Measurements from ENCODE around the gene TAS1R2. TPM values are rescaled to one million over a fixed set of nuclear protein-coding genes. Genes with fewer than 3 reads are reported as not detected.

TAS1R2 gene
- total and polyA plus RNA-seq, 9 of the 15 experiments (the other 6 are each of a cell fraction or from before 2014, with no cell fraction given) = not detected

GRCh38 chr1:18795002-18795689, 64.3 kb downstream of the TAS1R2 start:
- Histone ChIP-seq H3K36me3 (ENCODE audit: control insufficient read depth, insufficient read depth, low read length) (no peaks in the 10 kb centered on the region), H3K4me2 (ENCODE audit: insufficient read depth, low read length) (no peak overlapping the region), H4K20me1 (replicated peaks; ENCODE audit: control insufficient read depth, insufficient read depth, low read length) (no peaks in the 10 kb centered on the region), H3K27me3 (ENCODE audit: control insufficient read depth in 2 of 2, insufficient read depth in 2 of 2, low read length in 2 of 2) (peaks cover 16 to 31% of the 10 kb centered on the region in 2 experiments; a peak in 4 of 5 replicates), H2AFZ (ENCODE audit: low read depth, low read length) (no peak overlapping the region), H3K27ac (ENCODE audit: extremely low read depth, low read depth, low read length) (no peak overlapping the region), H3K9me3 (replicated peaks; ENCODE audit: control insufficient read depth, insufficient read depth, low read depth, low read length) (no peaks in the 10 kb centered on the region), H3K79me2 (ENCODE audit: control insufficient read depth, insufficient read depth, low read length) (no peaks in the 10 kb centered on the region), H3K9ac (ENCODE audit: insufficient read depth in 1 of 2, low read depth in 2 of 2, low read length in 2 of 2) (no peak overlapping the region), H3K9me1 (ENCODE audit: control insufficient read depth, insufficient read depth, low read length) (no peaks in the 10 kb centered on the region), H3K4me1 (replicated peaks in 1 of 2; ENCODE audit: control insufficient read depth in 2 of 2, insufficient read depth in 2 of 2, low read length in 2 of 2) (peaks cover 3 to 11% of the 10 kb centered on the region in 2 experiments; a peak in 3 of 5 replicates), H3K4me3 (no peak overlapping the region)
- FAIRE-seq (no peak), DNase-seq (ENCODE audit: extremely low read depth in 1 of 4, low spot score in 3 of 4) (no peak), ATAC-seq (no peak)
- POLR2A ChIA-PET = interaction anchor here (1.2 kb wide), 1 partner anchor 12 kb away, joined by 3 read pairs; no protein-coding TSS in a partner anchor
- in situ Hi-C loops (cut with MboI) (no loop called here), intact Hi-C loops (cut with micrococcal nuclease) (no loop called here)
- CTCF ChIA-PET (ENCODE audit: low intra/inter-chr PET ratio) = no interaction called here
- 21% methylated on average over 14 of the region's 14 CpGs for WGBS (ENCODE audit: insufficient coverage, low coverage, missing lambda C conversion rate)
- no peak for TF ChIP-seq FOXA3 (CRISPR knock-in tag; conservative IDR thresholded peaks at IDR 0.05 in 1 of 2, IDR thresholded peaks at IDR 0.05 in 1 of 2)
- no peak for TF ChIP-seq ZNF143 (CRISPR knock-in tag; IDR thresholded peaks at IDR 0.05)
- no peak for TF ChIP-seq MIER1 (IDR thresholded peaks at IDR 0.05; ENCODE audit: low read depth)
- no peak for TF ChIP-seq ELF1 (tag; IDR thresholded peaks at IDR 0.05)
- no peak for TF ChIP-seq CTCF (IDR thresholded peaks at IDR 0.05 in 2 of 3, conservative IDR thresholded peaks at IDR 0.05 in 1 of 3; ENCODE audit: insufficient read depth in 2 of 3, low read depth in 1 of 3, low read length in 3 of 3)
- no peak for TF ChIP-seq MCM7 (IDR thresholded peaks at IDR 0.05)
- no peak for TF ChIP-seq ZNF707 (CRISPR knock-in tag; conservative IDR thresholded peaks at IDR 0.05)
- TF ChIP-seq ZBTB17 (CRISPR knock-in tag; IDR thresholded peaks at IDR 0.05) = no peak
- TF ChIP-seq ZNF785 (CRISPR knock-in tag; IDR thresholded peaks at IDR 0.05) = no peak
- no peak for TF ChIP-seq ZNF121 (CRISPR knock-in tag; conservative IDR thresholded peaks at IDR 0.05)
- TF ChIP-seq IRF2 (CRISPR knock-in tag; IDR thresholded peaks at IDR 0.05) = no peak
- TF ChIP-seq ZNF408 (CRISPR knock-in tag; IDR thresholded peaks at IDR 0.05; ENCODE audit: low read depth) = no peak
- no TSS peak for BruUV-seq (replicated peaks)
